ENCODE results near the gene ERN2. TPM values are rescaled to one million over a fixed set of nuclear protein-coding genes. Genes with fewer than 3 reads are reported as not detected.

The ERN2 gene
- not detected in 2 replicates for total RNA-seq

GRCh38 chr16:23712976-23713375 is at the start of gene ERN2:
Gene ERN2 (minus strand): TSS chr16:23713222. CDS start chr16:23713187, 35 bp downstream.

GRCh38 chr16:23754594-23755483 is 41.8 kb upstream of the ERN2 start, which contains the start of gene CHP2:
Gene CHP2 (plus strand): TSS chr16:23755026. CDS start chr16:23755050, 24 bp downstream.

GRCh38 chr16:23678430-23679273 is 34.4 kb downstream of the ERN2 start, which contains the start of gene PLK1:
Gene PLK1 (plus strand): TSS chr16:23678889. CDS start chr16:23678933, 44 bp downstream.

GRCh38 chr16:23640931-23641765 is 71.9 kb downstream of the ERN2 start, which contains the start of the genes DCTN5 and PALB2:
Gene DCTN5 (plus strand): TSS chr16:23641466. CDS start chr16:23641543, 77 bp downstream.
Gene PALB2 (minus strand): TSS chr16:23641310. CDS start chr16:23641157, 153 bp downstream.

Other genes starting within 250 kb of the ERN2 start
- 35.8 and 38.8 TPM in 2 replicates for gene GGA2, start 202.7 kb downstream of the ERN2 start, total RNA-seq
- gene EARS2, start 155.9 kb downstream of the ERN2 start, total RNA-seq: 10.2 and 28.0 TPM in 2 replicates
- 67.1 and 82.6 TPM in 2 replicates for gene UBFD1, start 155.5 kb downstream of the ERN2 start, total RNA-seq
- 205 and 239 TPM in 2 replicates for gene NDUFAB1, start 116.9 kb downstream of the ERN2 start, total RNA-seq
- gene PALB2, start 71.9 kb downstream of the ERN2 start, total RNA-seq: 6.7 and 9.7 TPM in 2 replicates
- 53.2 and 78.6 TPM in 2 replicates for gene DCTN5, start 71.8 kb downstream of the ERN2 start, total RNA-seq
- 80.4 and 91.7 TPM in 2 replicates for gene PLK1, start 34.3 kb downstream of the ERN2 start, total RNA-seq
- not detected in 2 replicates for gene CHP2, start 41.8 kb upstream of the ERN2 start, total RNA-seq
- gene PRKCB, start 122.8 kb upstream of the ERN2 start, total RNA-seq: not detected in 2 replicates